ENCODE results near the gene TINAG.

TINAG gene

GRCh38 chr6:54411767-54412166 is 103.5 kb downstream of the TINAG start:
- Histone ChIP-seq H3K9me3 (ENCODE audit: control insufficient read depth, insufficient read depth, low read depth, low read length) (no peaks in the 10 kb centered on the region), H3K36me3 (ENCODE audit: control insufficient read depth in 2 of 2, insufficient read depth in 1 of 2, low read length in 2 of 2) (no peaks in the 10 kb centered on the region), H3K4me1 (ENCODE audit: control insufficient read depth, insufficient read depth, low read length) (no peaks in the 10 kb centered on the region), H3K27ac (ENCODE audit: extremely low read depth, low read depth, low read length) (no peak overlapping the region), H3K4me3 (ENCODE audit: low read depth, low read length) (no peak overlapping the region)
- ChIA-PET POLR2A (no interaction called here), CTCF (no interaction called here)
- TF ChIP-seq GLIS1 (tag by site-specific recombination; IDR thresholded peaks at IDR 0.05) (0 out of 2 replicates have a peak, but pooled peaks have one; percentile 20), ZNF510 (tag by site-specific recombination; IDR thresholded peaks at IDR 0.05; ENCODE audit: insufficient replicate concordance) (no peak)

GRCh38 chr6:54415517-54415916 is 107.3 kb downstream of the TINAG start:
- POLR2A ChIA-PET, result no interaction called here
- Histone ChIP-seq H3K9me3 (ENCODE audit: control insufficient read depth, insufficient read depth, low read depth, low read length) (no peaks in the 10 kb centered on the region), H3K27ac (ENCODE audit: extremely low read depth, low read depth, low read length) (no peak overlapping the region), H3K4me1 (ENCODE audit: control insufficient read depth, insufficient read depth, low read length) (no peaks in the 10 kb centered on the region), H3K4me3 (ENCODE audit: low read depth, low read length) (no peak overlapping the region), H3K36me3 (ENCODE audit: control insufficient read depth in 2 of 2, insufficient read depth in 1 of 2, low read length in 2 of 2) (no peaks in the 10 kb centered on the region)
- CTCF ChIA-PET, result no interaction called here
- no peak for TF ChIP-seq ZNF404 (tag by site-specific recombination; IDR thresholded peaks at IDR 0.05)
- no peak for TF ChIP-seq ZNF354C (tag by site-specific recombination; IDR thresholded peaks at IDR 0.05; ENCODE audit: borderline replicate concordance, low read depth)

- Histone ChIP-seq H3K36me3 (ENCODE audit: control insufficient read depth in 2 of 2, insufficient read depth in 1 of 2, low read length in 2 of 2) (no peaks in the 10 kb centered on the region), H3K4me3 (ENCODE audit: low read depth, low read length) (no peak overlapping the region), H3K27ac (ENCODE audit: extremely low read depth, low read depth, low read length) (no peak overlapping the region), H3K9me3 (ENCODE audit: control insufficient read depth, insufficient read depth, low read depth, low read length) (no peaks in the 10 kb centered on the region), H3K4me1 (ENCODE audit: control insufficient read depth, insufficient read depth, low read length) (no peaks in the 10 kb centered on the region)
- ChIA-PET CTCF (interaction anchor here (0.5 to 0.8 kb wide), 3 partner anchors 53 to 433 kb away, joined by 3 to 5 read pairs (median 3); no protein-coding TSS in a partner anchor), POLR2A (no interaction called here)
- TF ChIP-seq ZNF19 (tag by site-specific recombination; IDR thresholded peaks at IDR 0.05; ENCODE audit: low read depth) (no peak), INSM2 (tag by site-specific recombination; IDR thresholded peaks at IDR 0.05) (no peak), ZNF660 (tag by site-specific recombination; IDR thresholded peaks at IDR 0.05) (peak; percentile 71), ZNF518A (tag by site-specific recombination; conservative IDR thresholded peaks at IDR 0.05; ENCODE audit: low read depth) (0 out of 2 replicates have a peak, but pooled peaks have one; percentile 16), KLF16 (tag by site-specific recombination; IDR thresholded peaks at IDR 0.05) (no peak), ZNF184 (tag by site-specific recombination; IDR thresholded peaks at IDR 0.05) (peak; percentile 79; the same call in 1 of the 2 replicates), ZNF433 (tag by site-specific recombination; IDR thresholded peaks at IDR 0.05; ENCODE audit: low read depth) (no peak), SCRT2 (tag by site-specific recombination; IDR thresholded peaks at IDR 0.05) (0 out of 2 replicates have a peak, but pooled peaks have one; percentile 11), ZNF629 (tag by site-specific recombination; IDR thresholded peaks at IDR 0.05) (0 out of 2 replicates have a peak, but pooled peaks have one; percentile 16), ZNF561 (tag by site-specific recombination; IDR thresholded peaks at IDR 0.05; ENCODE audit: borderline replicate concordance) (no peak), ZNF488 (tag by site-specific recombination; IDR thresholded peaks at IDR 0.05) (no peak), ZNF639 (tag by site-specific recombination; IDR thresholded peaks at IDR 0.05) (no peak), ZNF560 (tag by site-specific recombination; IDR thresholded peaks at IDR 0.05; ENCODE audit: borderline replicate concordance) (no peak), ZBTB26 (tag by site-specific recombination; optimal IDR thresholded peaks at IDR 0.05) (no peak), PRDM6 (tag by site-specific recombination; IDR thresholded peaks at IDR 0.05) (no peak)
Measured at GRCh38 chr6:54419885-54420284, 111.6 kb downstream of the TINAG start.

Measured in HEK293 (cell line).